Glutamatergic neuron (in vitro differentiated cells): ENCODE data around the gene ARHGEF28. TPM values are rescaled to one million over a fixed set of nuclear protein-coding genes. Genes with fewer than 3 reads are reported as not detected.

Source experiments
- DNase-seq: peaks from one replicate; pipeline ENCODE4 v3.0.0; 2022
- H3K27ac Mint-ChIP-seq: one replicate; pipeline ENCODE4 v1.8.0; 2020; ENCODE audit warnings: mild to moderate bottlenecking, mixed read lengths, inconsistent platforms; ENCODE audit not compliant: unreplicated experiment
- H3K27me3 Mint-ChIP-seq: one replicate; pipeline ENCODE4 v1.8.0; 2020; ENCODE audit warnings: mild to moderate bottlenecking, moderate library complexity, mixed read lengths, inconsistent platforms; ENCODE audit not compliant: unreplicated experiment
- H3K36me3 Mint-ChIP-seq: one replicate; pipeline ENCODE4 v1.8.0; 2020; ENCODE audit warnings: mild to moderate bottlenecking, mixed read lengths, inconsistent platforms; ENCODE audit not compliant: unreplicated experiment
- H3K4me1 Mint-ChIP-seq: one replicate; pipeline ENCODE4 v1.8.0; 2020; ENCODE audit warnings: mild to moderate bottlenecking, low read depth, mixed read lengths, inconsistent platforms; ENCODE audit not compliant: unreplicated experiment
- H3K4me3 Mint-ChIP-seq: one replicate; pipeline ENCODE4 v1.8.0; 2020; ENCODE audit warnings: mild to moderate bottlenecking, mixed read lengths, inconsistent platforms; ENCODE audit not compliant: unreplicated experiment
- H3K9me3 Mint-ChIP-seq: one replicate; pipeline ENCODE4 v1.8.0; 2020; ENCODE audit warnings: mild to moderate bottlenecking, moderate library complexity, mixed read lengths, inconsistent platforms; ENCODE audit not compliant: unreplicated experiment
- total RNA-seq: library from RNA; stranded (reverse); fragmentation: NEBNext Ultra II Directional; extraction: Animal tissue kit (Norgen Biotek cat#: 25700); gene quantifications from one replicate; pipeline ENCODE4 v1.2.1, GENCODE V29; 2021; ENCODE audit not compliant: unreplicated experiment
- TF ChIP-seq, protein P1 (sequence below): fragments of 200-600 bp; sonication (generic); IDR thresholded peaks from one replicate; pipeline ENCODE4 v1.5.0; 2021; ENCODE audit not compliant: partially characterized antibody, unreplicated experiment

ARHGEF28 gene
- total RNA-seq, 1 donor from 2014 or later = 0.47 TPM

DNA sequence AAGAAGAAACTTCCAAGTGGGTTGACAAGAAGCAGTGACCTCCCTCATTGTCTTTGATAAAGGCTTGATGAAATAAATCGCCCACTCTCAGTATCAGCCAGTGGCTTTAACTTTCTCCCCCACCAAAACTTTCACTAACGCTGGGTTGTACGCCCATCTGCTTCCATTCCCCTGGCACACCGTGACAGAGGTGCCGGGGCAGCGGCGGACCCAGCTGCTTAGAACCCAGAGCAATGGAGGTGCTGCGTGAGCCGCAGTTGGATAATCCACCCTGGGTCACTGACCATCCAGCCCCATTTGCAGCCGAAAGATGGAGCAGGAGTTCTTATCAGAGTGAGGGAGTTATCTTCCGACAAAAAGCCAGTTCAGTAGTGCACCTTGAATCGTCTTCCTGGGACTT, 270.7 kb downstream of the ARHGEF28 start:
- TF ChIP-seq, protein P1, sequence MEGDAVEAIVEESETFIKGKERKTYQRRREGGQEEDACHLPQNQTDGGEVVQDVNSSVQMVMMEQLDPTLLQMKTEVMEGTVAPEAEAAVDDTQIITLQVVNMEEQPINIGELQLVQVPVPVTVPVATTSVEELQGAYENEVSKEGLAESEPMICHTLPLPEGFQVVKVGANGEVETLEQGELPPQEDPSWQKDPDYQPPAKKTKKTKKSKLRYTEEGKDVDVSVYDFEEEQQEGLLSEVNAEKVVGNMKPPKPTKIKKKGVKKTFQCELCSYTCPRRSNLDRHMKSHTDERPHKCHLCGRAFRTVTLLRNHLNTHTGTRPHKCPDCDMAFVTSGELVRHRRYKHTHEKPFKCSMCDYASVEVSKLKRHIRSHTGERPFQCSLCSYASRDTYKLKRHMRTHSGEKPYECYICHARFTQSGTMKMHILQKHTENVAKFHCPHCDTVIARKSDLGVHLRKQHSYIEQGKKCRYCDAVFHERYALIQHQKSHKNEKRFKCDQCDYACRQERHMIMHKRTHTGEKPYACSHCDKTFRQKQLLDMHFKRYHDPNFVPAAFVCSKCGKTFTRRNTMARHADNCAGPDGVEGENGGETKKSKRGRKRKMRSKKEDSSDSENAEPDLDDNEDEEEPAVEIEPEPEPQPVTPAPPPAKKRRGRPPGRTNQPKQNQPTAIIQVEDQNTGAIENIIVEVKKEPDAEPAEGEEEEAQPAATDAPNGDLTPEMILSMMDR = no peak
- no peaks in the 10 kb centered on the region for H3K27me3 Mint-ChIP-seq
- no peak for DNase-seq
- peaks cover 4% of the 10 kb centered on the region for H3K36me3 Mint-ChIP-seq
- no peak overlapping the region for H3K4me3 Mint-ChIP-seq
- H3K27ac Mint-ChIP-seq = no peak overlapping the region
- peaks cover 2% of the 10 kb centered on the region for H3K9me3 Mint-ChIP-seq
- peaks cover 19% of the 10 kb centered on the region for H3K4me1 Mint-ChIP-seq

DNA sequence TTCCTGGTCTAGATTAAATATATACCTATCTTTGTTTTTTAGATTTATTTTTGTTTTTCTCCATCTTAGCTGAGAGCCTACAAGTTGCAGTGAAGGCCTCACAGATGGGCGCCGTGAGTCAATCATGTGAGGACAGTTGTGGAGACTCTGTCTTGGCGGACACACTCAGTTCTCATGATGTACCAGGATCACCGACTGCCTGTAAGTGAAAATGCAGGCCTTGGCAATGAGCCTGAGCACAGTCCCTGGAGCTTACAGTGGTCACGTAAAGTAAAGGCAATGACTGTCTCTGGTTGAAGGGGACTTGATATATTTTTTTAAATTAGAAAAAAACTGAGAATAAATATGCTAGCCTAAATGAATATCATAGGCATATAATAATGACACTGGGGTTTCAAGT, 271.9 kb downstream of the ARHGEF28 start:
- Mint-ChIP-seq H3K27ac (no peak overlapping the region), H3K36me3 (peaks cover 4% of the 10 kb centered on the region), H3K4me1 (peaks cover 23% of the 10 kb centered on the region), H3K9me3 (peaks cover 2% of the 10 kb centered on the region), H3K4me3 (no peak overlapping the region), H3K27me3 (no peaks in the 10 kb centered on the region)
- TF ChIP-seq, protein P1 = no peak
- no peak for DNase-seq

DNA sequence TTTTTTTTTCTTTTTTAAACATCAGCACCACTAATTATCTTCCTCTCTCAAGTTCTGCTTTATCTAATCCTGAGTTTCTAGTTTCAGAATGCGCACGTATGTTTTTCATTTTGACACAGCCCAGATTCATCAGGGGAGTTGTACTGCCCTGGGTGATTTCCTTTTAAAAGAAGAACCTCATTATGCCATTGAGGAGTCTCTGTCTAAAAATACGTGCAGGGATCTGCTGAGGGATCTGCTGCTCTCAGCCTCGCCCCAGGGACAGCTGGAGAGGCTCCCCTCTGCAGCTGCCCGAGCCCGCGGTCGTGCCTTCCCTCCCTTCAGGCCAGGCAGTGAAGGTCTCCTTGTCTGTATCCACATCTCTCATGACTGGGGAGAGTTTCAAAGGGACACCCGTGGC, 273.1 kb downstream of the ARHGEF28 start:
- TF ChIP-seq, protein P1 = no peak
- Mint-ChIP-seq H3K36me3 (peaks cover 4% of the 10 kb centered on the region), H3K4me3 (peak overlapping the region; percentile 35), H3K4me1 (peaks cover 25% of the 10 kb centered on the region), H3K27me3 (no peaks in the 10 kb centered on the region), H3K27ac (no peak overlapping the region), H3K9me3 (peaks cover 2% of the 10 kb centered on the region)
- DNase-seq = peak; percentile 43

DNA sequence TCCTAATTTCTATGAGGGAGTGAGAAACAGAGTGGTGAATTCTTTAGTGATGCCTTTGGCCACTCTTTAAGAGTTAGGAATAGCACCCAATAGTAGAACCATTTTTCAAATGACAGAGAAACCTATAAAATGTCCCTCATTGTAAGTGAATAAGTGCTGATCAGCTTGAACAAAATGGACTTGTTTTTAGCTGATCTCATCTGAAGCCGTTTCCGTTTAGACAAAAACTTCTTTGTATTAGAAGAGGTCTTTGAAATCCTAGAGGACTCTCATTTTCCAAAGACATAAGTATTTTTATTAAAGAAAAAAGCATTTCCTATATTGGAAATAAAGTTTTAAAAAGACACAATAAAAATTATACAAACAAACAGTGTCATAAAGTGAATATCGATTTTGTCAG, 273.9 kb downstream of the ARHGEF28 start:
- H3K4me1 Mint-ChIP-seq = peaks cover 25% of the 10 kb centered on the region
- H3K4me3 Mint-ChIP-seq = no peak overlapping the region
- TF ChIP-seq, protein P1 = no peak
- no peaks in the 10 kb centered on the region for H3K27me3 Mint-ChIP-seq
- no peak for DNase-seq
- H3K36me3 Mint-ChIP-seq = peaks cover 4% of the 10 kb centered on the region
- no peak overlapping the region for H3K27ac Mint-ChIP-seq
- peaks cover 2% of the 10 kb centered on the region for H3K9me3 Mint-ChIP-seq

DNA sequence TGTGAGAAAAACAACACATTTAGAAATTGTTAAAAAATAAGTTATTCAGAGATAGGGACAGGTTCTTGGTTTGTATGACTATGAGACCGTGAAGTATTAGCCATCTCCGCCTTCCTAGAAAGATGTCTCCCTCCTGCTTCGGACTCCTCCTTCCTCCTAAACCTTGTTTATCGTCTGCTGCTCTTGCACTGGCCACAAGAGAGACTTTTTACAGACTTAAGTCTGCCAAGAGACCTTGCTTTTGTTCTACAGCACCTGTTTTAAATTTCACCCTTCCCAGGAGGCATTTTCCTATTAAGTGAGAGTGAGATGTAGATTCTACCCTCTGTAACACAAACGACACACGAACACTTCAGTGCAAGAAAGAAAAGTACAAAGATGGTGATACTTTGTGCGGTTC, 274.6 kb downstream of the ARHGEF28 start:
- no peak for DNase-seq
- Mint-ChIP-seq H3K4me3 (no peak overlapping the region), H3K4me1 (peaks cover 25% of the 10 kb centered on the region), H3K9me3 (peaks cover 2% of the 10 kb centered on the region), H3K27ac (no peak overlapping the region), H3K27me3 (no peaks in the 10 kb centered on the region), H3K36me3 (peaks cover 4% of the 10 kb centered on the region)
- TF ChIP-seq, protein P1 = no peak
